ENCODE measurements around the gene OAS2.
"Not testable (repeated sequence)": the region's sequence is repeated elsewhere in the genome, so short reads cannot be mapped to it uniquely, and the experiment has no call there.

OAS2 gene

GRCh38 chr12:112944024-112944690, 34.2 kb upstream of the OAS2 start:
- TF ChIP-seq CTCF (IDR thresholded peaks at IDR 0.05; ENCODE audit: extremely low read depth, missing control alignments) = no peak
- no peak for DNase-seq (ENCODE audit: low spot score)

- TF ChIP-seq CTCF (IDR thresholded peaks at IDR 0.05; ENCODE audit: extremely low read depth, missing control alignments) = no peak
- no peak for DNase-seq (ENCODE audit: low spot score)
Observed at GRCh38 chr12:112945515-112945914, 32.8 kb upstream of the OAS2 start.

- DNase-seq (ENCODE audit: low spot score) = no peak
- no peak for TF ChIP-seq CTCF (IDR thresholded peaks at IDR 0.05; ENCODE audit: extremely low read depth, missing control alignments)
Observed at GRCh38 chr12:112946236-112947000, 31.9 kb upstream of the OAS2 start.

- DNase-seq (ENCODE audit: low spot score) = no peak
- no peak for TF ChIP-seq CTCF (IDR thresholded peaks at IDR 0.05; ENCODE audit: extremely low read depth, missing control alignments)
Observed at GRCh38 chr12:112947314-112947713, 31.0 kb upstream of the OAS2 start.

GRCh38 chr12:112947761-112948160, 30.6 kb upstream of the OAS2 start:
- DNase-seq (ENCODE audit: low spot score) = no peak
- no peak for TF ChIP-seq CTCF (IDR thresholded peaks at IDR 0.05; ENCODE audit: extremely low read depth, missing control alignments)

- no peak for TF ChIP-seq CTCF (IDR thresholded peaks at IDR 0.05; ENCODE audit: extremely low read depth, missing control alignments)
- no peak for DNase-seq (ENCODE audit: low spot score)
Observed at GRCh38 chr12:112948806-112949205, 29.5 kb upstream of the OAS2 start.

GRCh38 chr12:112950701-112951100, 27.6 kb upstream of the OAS2 start:
- no peak for TF ChIP-seq CTCF (IDR thresholded peaks at IDR 0.05; ENCODE audit: extremely low read depth, missing control alignments)
- no peak for DNase-seq (ENCODE audit: low spot score)

- not testable (repeated sequence) for DNase-seq (ENCODE audit: low spot score)
Observed at GRCh38 chr12:112957125-112957524, 21.2 kb upstream of the OAS2 start.

Data from GM20000 (cell line).